Stimulated activated naive CD4-positive, alpha-beta T cell (primary cell): ENCODE data around the gene AFTPH.

Source experiments
- DNase-seq, 6 experiments: peaks; one replicate each; lab custom pipeline; 2025; lab: John Stamatoyannopoulos, UW

AFTPH gene, protein sequence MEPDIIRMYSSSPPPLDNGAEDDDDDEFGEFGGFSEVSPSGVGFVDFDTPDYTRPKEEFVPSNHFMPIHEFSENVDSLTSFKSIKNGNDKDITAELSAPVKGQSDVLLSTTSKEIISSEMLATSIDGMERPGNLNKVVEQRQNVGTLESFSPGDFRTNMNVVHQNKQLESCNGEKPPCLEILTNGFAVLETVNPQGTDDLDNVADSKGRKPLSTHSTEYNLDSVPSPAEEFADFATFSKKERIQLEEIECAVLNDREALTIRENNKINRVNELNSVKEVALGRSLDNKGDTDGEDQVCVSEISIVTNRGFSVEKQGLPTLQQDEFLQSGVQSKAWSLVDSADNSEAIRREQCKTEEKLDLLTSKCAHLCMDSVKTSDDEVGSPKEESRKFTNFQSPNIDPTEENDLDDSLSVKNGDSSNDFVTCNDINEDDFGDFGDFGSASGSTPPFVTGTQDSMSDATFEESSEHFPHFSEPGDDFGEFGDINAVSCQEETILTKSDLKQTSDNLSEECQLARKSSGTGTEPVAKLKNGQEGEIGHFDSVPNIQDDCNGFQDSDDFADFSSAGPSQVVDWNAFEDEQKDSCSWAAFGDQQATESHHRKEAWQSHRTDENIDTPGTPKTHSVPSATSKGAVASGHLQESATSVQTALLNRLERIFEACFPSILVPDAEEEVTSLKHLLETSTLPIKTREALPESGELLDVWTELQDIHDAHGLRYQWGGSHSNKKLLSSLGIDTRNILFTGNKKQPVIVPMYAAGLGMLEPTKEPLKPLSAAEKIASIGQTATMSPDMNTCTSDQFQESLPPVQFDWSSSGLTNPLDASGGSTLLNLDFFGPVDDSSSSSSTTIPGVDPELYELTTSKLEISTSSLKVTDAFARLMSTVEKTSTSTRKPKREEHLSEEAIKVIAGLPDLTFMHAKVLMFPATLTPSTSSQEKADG

DNA sequence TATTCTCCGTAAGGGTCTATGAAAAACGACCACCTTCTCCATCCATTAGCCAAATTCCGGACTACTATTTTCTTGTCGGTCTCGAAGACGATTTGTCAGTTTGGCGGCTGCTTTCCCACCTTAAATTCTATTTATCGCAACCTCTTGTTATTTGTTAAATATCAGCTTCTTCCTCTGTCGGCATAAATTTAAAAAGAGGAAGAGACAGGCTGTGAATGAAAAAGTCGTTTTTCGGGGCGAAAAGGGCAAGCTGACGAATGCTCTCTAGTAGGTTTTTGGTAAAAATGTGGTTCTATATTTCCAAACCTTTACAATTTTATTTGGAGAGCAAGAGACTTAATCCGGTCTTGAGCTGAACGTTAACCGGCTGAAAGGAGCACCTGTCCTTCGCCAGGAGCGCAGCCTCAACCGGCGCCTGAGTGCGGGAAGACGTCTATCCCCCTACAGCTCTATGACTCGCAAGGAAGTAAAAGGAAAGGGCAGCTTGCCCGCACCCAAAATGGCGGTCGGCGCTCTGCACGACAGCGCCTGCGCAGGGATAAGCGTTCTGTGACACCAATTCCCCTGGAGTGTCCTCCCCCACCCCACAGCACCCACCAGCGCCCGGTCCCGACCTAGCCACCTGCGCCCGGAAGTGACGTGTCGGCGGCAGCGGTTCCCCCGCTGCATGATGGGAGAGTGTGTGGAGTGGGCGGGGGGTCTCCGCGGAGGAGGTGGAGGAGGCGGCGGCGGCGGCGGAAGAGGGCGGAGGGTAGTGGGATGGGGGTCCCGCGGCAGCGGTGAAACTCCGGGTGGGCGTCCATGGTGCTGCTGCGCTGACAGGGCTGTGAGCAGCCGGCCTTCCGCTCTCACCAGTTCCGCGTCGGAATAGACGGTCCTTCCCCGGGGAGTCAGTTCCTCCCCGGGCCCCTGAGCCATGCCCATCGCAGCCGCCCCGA lies at the start of gene AFTPH:
Gene AFTPH, plus strand, starts transcription at position 663 of the 938 bp plus-strand sequence. CDS start 27,147 bp downstream, outside the sequence.
- DNase-seq, result peak; percentile 96 to 99 (median 99)

DNA sequence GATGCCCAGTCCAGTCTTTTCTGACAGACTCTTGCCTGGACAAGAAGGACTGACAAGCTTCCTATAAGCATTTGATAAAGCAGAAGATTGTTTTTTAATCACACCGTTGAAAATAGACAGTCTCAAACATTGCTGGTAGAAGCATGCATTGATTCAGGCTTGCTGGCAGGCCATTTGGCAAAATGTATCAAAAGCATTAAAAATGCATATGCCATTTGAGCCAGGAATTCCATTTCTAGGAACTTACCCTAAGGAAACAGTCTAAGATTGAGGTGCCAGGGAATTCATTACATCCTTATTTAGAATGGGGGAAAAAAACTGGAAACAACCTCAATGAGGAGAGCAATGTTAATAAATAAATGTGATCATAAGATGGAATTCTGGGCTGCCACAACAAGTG lies 49.5 kb upstream of the AFTPH start:
- no peak for DNase-seq

DNA sequence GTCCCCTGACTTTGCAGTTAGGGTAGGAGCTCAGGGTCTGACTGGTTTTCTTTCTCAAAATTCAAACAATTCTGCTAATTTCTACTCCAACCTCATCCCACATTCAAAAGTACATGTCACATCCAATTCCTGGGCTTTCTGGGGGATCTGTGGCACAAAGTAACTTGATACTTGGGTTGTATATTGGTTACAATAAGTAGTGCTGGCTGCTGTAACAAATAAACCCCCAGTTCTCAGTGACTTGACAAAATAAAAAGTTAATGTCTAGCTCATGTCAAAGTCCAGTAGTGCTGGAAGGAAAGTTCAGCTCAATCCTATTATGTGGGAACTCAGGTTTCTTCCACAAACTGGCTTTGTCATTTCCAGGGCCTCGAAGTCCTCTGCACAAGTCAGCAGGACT lies 47.1 kb upstream of the AFTPH start:
- DNase-seq, result no peak

DNA sequence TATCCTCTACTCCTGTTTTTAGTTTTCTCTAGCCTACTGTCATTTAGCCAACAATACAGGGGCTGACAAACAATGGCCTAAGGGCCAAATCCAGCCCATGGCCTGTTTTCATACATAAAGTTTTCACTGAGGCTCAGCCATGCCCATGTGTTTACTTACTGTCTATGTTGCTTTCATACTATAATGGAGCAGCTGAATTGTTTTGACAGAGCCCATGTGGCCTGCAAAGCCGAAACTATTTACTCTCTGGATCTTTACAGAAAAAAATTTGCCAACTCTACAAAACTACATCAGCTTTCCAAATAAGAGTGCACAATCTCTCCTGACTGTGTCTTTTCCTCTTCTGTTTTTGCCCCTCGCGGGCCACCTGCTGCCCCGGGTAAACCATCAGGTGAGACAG lies 46.1 kb upstream of the AFTPH start:
- DNase-seq, result no peak

DNA sequence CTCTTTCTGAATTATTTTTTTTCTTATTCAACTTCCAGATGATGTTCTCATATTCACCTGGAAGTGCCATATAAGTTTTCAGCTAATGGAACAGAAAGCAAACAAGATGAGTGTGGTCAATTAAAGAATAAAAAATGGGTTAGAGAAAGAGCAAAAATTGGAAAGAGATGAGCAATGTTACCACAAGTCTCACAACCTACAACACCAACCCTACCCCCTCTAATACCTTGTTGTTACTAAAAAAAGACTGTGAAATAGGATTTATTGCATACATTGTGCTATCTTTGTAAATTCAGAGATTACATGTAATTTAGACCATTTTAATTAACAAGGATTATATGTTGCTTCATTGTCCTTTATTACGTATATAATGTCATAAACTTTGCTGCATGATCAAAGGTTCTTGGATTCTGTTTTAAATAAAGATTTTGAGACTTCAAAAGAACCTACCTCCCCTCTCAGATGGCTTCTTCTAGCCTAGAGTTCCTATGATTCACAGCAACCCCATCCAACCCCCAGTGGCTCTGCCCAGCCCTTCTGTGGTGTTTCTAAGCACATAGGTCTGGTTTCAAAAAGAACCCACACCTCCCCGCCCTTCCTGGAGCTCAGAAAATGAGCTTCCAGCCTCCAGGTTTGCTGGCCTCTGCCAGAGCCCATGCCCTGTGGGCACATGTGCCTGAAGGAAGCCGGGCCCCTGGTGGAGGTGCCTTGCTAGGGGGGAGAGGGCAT lies 45.5 kb upstream of the AFTPH start:
- no peak for DNase-seq

DNA sequence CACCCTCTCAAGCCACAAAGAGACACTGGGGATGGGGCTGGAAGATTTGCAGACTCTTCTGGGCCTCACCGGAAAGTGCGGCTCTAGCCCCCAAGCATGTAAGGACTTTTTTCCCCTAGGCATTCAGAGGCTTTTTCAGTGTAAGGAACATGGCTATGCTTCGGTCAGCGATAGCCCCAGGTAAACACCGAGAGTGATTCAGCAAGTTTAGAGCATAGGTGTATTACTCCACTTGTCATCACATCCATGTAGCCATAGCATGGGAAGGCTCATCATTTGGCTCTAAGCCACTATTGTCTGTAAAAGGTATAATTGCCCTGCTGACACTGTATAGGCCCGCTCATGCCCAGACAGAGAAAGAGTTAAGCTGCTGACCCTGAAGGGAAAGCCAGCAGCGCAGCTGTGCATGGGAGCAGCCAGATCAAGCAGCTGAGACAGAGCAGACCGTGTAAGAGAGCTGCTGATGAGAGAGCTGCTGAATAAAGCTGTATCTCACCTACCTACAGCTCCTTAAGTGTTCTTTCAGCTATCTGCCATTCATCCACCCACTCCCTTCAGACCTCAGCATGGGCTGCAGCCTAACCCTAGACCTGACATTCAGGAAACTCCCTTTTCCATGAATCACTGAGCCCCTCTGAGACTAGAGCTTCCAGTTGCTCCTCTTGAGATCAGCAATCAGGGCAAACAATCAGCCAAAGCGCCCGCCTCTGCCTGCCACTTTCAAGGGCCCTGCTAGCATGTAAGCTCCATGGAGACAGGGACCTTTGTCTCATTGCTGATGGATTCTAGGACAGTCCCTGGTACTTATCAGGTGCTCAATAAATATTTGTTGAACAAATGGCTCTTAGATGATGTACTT lies 44.6 kb upstream of the AFTPH start:
- no peak for DNase-seq

DNA sequence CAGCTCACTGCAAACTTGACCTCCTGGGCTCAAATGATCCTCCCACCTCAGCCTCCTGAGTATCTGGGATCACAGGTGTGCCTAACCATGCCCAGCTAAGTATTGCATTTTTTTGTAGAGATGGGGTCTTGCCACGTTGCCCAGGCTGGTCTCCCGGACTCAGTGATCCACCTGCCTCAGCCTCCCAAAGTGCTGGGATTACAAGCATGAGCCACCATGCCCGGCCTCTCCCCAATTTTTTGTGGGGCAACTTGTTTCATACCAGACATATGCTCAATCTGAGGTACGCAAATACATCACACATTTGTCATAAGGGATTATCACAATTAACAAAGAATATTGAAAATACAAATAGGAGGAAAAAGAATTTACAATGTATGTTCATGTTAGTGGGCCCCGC lies 42.5 kb upstream of the AFTPH start:
- no peak for DNase-seq

DNA sequence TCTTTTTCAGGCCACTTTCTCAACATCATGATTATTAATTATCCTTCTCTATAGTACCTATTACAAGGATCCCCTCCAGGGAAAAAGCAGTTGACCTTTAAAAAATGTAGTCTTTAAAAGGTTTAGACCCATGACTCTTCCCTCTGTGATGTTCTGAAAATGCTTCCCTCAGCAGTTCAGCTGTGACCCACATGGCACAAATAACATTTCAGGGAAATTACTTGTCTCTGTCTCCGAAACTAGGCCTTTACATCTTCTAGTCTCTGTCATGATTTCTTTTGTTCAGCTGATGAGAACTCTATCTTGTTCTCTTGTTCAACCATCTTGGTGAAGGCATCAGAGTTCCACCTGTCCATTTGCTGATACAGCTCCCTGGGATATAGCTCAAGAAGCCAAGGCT lies 41.9 kb upstream of the AFTPH start:
- no peak for DNase-seq

DNA sequence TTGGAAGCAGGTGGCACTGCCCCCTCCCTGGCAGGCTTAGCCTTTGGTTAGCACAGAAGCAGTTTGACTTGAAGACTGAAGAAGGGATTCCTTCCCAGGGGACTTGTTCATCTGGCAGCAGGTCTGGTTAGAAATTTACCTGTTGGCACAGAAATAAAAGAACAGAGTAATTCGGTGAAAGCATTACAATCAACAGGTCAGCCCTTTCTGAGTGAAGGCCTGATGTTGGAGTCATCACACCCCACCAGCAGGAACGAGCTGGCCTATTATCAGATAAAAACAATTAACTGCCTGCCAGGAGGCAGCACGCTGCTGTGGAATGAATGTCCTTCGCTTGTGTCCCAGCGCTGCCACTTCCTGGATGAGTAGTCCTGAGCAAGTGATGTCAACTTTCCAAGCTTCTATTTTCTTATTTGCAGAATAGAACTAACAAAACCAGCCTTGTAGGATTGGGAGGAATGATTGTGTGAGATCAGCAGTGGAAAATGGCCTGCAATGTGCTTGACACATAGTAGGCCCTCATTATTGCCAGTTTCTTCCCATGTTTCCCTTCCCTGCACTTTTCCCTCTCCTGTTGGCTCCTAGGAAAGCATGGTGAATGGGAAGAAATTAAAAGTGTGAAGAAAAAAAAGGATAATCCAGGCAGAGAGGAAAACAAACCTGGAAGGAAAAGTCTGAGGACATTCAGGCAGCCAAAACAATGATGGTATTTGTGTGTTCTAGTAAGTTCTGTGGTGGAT lies 41.2 kb upstream of the AFTPH start:
- DNase-seq, result no peak

DNA sequence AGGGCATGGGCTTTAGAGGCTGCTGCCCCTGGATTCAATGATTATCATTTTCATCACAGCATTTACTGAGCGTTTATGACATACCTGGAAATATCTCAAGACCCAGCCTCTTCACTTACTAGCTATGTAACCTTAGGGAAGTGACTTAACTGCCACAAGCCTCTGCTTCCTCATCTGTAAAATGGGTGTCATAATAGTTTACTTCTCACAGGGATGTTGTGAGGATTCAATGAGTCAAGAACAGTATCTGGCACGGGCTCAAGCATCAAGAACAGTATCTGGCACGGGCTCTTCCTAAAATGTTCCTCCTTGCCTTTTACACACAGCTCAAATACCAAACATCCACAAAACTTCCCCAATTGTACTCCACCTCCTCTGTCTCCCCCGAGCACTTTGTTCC lies 38.8 kb upstream of the AFTPH start:
- no peak for DNase-seq

DNA sequence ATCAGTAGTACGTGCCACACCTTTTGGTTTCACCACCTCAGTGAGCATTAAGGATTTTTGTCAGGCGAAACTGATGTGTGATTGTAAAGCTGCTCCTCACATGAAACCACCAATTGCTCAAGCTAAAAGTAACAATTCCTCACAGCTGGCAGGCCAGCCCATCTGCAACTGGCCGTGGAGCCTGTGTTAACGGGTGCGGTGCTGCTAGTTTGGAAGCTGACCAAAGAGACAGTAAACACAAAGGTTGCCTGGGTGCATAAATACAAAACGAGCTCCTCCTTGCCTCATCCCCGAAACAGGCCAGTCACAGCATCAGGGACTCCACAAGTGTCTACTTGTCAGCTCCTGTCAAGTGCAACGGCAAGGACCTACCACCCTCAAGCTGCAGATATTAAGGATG lies 38.2 kb upstream of the AFTPH start:
- no peak for DNase-seq

DNA sequence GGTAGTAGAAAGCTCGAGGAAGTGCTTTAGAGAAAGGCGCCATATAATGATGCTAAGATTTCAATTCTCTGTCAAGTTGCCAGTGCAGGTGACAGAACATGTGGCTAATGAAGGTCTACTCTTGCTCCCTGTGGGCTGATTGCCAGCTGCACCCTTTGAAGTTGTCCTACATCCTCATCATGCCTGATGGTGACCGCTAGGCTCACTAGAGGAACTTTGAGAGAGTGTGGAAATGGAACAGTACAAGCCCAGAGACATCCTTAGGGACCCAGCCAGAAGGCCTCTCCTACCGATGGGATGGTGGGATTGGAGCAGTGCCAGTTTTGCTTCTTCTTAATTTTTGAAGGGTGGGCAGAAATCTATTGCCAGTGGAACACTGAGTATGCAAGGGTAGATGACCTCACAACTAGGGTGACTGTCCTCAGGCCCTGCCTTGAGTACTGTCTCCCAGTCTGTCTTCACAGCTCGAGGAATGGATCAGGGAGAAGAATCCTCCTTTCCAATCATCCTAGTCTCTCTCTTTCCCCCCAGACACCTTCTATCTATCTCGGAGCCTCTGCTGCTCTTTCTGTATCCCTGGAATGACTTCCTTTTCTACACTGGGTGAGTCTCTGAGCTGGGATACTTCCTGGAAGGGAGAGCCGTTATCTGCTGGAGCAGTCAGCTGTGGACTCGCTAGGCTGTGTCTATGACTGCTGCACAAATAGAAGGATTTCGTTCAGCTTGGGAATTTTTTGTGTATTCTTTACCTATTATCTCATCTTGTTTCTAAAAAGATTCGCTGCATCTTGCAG lies 36.7 kb upstream of the AFTPH start:
- no peak for DNase-seq

DNA sequence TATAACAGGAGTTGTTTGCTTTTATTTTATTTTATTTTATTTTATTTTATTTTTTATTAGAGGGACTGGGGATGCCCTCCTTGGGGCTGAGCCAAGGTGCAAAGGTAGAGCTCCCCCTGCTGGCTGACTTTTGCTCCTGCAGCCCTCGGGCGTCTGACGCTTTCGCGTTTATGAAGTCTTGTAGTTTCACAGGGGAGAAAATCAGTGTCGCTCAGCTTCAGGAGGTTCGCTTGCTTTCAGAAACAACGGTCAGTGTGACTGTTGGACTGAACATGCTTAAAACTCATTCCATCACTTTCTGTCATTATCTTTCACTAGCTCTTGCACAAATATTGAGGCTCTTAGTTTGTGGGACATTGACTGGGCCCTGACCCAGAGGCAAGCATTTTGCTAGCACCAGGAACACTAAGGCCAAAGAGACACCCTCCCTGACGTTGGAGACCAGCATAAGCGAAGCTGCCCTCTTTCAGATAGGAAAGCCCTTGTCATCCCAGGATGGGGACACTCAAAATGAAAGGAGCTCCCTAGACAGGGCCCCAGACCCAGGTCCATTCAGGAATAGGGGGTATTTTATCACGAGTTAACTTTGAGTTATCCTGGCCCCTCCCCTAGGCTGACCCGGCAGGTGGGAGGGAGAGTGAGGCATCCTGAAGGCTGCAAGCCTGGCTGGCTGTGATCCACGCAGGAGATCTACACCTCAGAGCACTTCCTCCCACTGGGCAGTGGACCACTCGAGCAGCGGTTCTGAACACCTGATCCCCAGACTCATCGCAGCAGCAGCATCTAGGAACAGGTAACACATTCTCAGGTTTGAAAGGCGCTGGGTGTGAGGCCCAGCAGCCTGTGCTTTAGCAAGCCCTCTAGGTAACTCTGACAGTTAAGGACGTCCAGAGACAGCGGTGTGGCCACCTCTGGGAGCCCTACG lies 35.8 kb upstream of the AFTPH start:
- peak; percentile 21 to 80 (median 60) for DNase-seq

DNA sequence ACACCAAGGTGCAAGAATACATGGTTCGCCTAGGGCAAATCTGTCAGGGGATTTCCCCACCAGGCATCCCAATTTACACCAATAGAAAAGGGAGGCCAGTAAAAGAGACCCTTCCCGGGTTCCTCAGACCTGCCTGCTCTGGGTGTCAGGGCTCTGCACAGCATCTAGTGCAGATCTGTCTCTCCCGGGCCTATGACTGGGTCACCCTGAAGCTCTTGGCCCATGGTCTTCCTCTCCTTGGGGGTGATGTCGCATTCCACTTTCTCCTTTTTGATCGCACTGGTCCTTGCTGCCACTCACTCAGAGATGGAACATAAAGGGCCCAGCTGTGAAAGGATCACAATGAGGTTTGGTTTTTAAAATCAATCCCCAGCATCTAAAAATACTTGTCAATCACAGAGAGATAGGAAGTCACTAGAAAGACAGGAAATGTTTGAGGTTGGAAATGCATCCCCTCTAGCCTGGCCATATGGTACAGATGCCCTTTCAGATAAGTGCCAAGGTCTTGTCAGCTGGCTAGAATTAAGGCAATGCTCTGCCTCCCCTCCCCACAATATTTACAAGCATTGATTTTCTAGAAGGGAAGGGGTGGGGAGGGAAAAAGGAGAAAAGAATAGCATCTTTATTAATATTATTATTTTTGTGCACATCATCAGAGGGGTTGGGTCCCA lies 34.9 kb upstream of the AFTPH start:
- no peak for DNase-seq

DNA sequence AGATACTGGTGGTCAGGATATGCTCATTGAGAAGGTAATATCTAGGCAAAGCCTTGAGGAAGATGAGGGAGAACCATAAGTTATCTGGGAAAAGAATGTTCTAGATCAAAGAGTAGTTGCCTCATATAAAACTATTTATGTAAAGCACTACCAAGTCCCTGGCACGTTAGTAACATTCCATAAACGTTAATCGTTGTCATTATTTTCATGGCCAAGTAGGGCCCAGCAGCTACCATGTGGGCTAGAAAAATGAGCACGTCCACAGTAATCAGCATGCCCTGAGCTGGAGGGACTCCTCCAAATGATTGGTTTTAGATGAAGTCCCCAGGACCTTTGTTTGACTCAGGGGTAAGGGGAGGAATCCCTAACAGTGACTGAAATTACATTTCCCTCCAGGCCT lies 32.7 kb upstream of the AFTPH start:
- DNase-seq, result no peak

DNA sequence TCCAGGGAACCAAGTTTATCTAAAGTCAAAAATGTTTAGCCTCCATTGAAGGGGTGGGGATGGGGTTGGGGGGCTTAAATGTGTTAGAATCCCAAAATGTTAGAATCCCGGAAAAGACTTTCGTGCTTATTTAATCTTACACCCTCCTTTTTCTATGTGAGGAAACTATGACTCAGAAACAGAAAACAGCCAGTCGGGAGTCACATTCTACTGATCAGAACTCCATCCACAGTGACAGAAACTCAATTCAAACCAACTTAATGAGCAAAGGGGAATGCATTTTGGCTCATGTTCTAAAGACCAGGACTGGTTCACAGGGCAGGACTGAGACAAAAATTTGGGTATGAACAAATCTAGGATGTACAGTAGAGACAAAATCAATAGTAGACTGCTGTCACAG lies 31.9 kb upstream of the AFTPH start:
- no peak for DNase-seq

DNA sequence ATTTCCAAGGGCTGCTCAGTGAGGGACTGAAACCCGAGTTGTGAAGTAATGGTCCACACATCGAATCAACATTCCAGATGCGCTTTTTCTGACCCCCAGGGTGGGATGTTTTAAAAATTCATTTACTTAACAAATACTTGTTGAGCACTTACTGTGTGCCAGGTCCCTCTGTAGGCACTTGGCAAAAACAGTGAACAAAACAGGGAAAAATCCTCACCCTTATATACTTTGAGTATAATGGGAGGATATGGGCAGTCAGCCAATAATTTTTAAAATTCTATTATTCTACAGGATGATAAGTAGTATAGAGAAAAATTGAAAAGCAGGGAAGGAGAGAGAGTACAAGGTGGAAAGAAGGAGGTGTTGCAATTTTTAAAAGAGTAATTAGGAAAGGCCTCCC lies 31.3 kb upstream of the AFTPH start:
- DNase-seq, result no peak
